ENCODE data around the gene MYO1B. TPM values are rescaled to one million over a fixed set of nuclear protein-coding genes. Genes with fewer than 3 reads are reported as not detected.

The MYO1B gene
- total RNA-seq, 1 donor from 2014 or later, result 43.7 TPM

DNA sequence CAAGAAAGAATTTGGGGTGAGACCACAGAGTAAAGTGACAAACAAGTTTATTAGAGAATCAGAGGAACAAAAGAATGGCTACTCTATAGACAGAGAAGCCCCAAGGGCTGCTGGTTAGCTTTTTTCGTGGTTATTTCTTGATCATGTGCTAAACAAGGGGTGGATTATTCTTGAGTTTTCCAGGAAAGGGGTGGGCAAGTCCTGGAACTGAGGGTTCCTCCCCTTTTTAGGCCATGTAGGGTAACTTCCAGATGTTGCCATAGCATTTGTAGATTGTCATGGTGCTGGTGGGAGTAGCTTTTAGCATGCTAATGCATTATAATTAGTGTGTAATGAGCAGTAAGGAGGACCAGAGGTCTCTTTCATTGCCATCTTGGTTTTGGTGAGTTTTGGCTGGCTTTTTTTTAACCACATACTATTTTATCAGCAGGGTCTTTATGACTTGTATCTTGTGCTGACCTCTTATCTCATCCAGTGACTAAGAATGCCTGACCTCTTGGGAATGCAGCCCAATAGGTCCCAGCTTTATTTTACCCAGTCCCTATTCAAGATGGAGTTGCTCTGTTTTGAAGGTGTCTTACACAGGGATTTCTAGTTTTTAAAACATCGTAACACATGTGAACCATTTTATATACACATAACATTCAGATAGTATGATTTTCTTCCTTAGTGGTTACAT lies 77.8 kb downstream of the MYO1B start:
- H3K4me3 ChIP-seq, result no peak overlapping the region
- TF ChIP-seq, protein P1, sequence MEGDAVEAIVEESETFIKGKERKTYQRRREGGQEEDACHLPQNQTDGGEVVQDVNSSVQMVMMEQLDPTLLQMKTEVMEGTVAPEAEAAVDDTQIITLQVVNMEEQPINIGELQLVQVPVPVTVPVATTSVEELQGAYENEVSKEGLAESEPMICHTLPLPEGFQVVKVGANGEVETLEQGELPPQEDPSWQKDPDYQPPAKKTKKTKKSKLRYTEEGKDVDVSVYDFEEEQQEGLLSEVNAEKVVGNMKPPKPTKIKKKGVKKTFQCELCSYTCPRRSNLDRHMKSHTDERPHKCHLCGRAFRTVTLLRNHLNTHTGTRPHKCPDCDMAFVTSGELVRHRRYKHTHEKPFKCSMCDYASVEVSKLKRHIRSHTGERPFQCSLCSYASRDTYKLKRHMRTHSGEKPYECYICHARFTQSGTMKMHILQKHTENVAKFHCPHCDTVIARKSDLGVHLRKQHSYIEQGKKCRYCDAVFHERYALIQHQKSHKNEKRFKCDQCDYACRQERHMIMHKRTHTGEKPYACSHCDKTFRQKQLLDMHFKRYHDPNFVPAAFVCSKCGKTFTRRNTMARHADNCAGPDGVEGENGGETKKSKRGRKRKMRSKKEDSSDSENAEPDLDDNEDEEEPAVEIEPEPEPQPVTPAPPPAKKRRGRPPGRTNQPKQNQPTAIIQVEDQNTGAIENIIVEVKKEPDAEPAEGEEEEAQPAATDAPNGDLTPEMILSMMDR (IDR thresholded peaks at IDR 0.05), result no peak
- TF ChIP-seq POLR2AphosphoS5 (IDR thresholded peaks at IDR 0.05; ENCODE audit: insufficient read depth in 1 of 2, low read depth in 1 of 2) (no peak), POLR2A (IDR thresholded peaks at IDR 0.05) (no peak)
- H3K9me3 ChIP-seq, result no peaks in the 10 kb centered on the region
- peaks cover 28% of the 10 kb centered on the region for H3K4me1 ChIP-seq
- DNase-seq (ENCODE audit: extremely low spot score in 2 of 2), result no peak
- H3K36me3 ChIP-seq, result no peaks in the 10 kb centered on the region
- H3K27ac ChIP-seq, result no peak overlapping the region
- intact Hi-C loops (cut with DNase I), result no loop called here
- no peaks in the 10 kb centered on the region for H3K27me3 ChIP-seq

DNA sequence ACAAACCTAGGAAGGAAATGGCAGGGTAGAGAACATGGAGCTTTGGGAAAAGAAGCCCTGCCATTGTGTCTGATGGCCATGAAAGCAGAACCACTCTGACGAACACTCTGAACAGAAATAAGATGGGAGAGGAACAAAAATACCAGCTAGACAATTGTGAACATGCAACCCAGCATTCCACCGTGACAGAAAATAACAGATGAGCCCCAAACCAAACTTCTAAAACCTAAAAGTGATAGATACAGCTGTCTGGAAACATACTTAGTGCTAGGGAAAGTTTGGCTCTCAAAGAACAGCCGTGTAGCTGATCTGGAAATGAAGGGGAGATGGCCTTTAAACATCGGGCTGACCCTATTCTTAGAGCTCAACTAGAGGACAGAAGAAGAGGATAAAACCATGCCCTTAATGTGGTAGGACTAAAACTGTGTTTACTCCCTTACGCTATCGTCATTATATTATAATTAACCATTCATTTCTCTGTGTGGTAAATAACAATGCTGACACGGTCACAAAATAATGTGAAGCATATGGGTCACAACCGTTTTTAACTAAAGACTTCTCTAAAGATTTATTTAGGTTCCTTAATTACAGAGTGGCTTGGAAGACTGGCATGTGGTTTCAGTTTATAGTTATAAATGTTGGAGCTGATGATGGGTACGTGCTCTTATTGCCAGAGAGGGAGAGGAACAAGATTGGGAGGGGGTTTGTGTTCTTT lies 80.6 kb downstream of the MYO1B start:
- peaks cover 11% of the 10 kb centered on the region for H3K4me1 ChIP-seq
- DNase-seq (ENCODE audit: extremely low spot score in 2 of 2), result no peak

DNA sequence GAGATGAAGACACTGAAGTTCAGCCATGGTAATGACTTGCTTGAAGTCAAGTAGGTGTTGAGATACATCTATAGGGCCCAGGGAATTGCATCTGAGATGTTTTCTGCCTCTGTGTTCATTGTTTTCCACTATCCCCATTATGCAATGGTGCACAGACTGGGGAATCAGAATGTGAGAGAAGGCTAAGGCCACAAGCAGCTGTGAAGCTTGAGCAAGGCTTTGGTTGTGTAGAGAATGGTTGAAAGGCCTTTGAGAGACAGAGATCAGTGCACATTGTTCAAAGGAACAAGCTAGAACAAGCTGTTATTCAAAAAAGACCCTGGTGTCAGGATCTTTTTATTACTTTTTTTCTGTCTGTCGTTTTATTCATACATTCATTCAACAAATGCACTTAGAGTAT lies 82.3 kb downstream of the MYO1B start:
- no peaks in the 10 kb centered on the region for H3K27me3 ChIP-seq
- intact Hi-C loops (cut with DNase I), result no loop called here
- H3K27ac ChIP-seq, result no peak overlapping the region
- no peak overlapping the region for H3K4me3 ChIP-seq
- H3K36me3 ChIP-seq, result peaks cover 0 to 9% of the 10 kb centered on the region in 2 donors
- no peak for DNase-seq (ENCODE audit: extremely low spot score in 2 of 2)
- H3K9me3 ChIP-seq, result no peaks in the 10 kb centered on the region
- TF ChIP-seq, protein P1 (IDR thresholded peaks at IDR 0.05), result no peak
- TF ChIP-seq POLR2A (IDR thresholded peaks at IDR 0.05) (no peak), POLR2AphosphoS5 (IDR thresholded peaks at IDR 0.05; ENCODE audit: insufficient read depth in 1 of 2, low read depth in 1 of 2) (no peak)
- H3K4me1 ChIP-seq, result no peaks in the 10 kb centered on the region

More for the DNA sequence above, 80.6 kb downstream of the MYO1B start:
- intact Hi-C loops (cut with DNase I), result no loop called here
- TF ChIP-seq, protein P1 (IDR thresholded peaks at IDR 0.05), result no peak
- no peak for TF ChIP-seq POLR2A (IDR thresholded peaks at IDR 0.05)
- TF ChIP-seq POLR2AphosphoS5 (IDR thresholded peaks at IDR 0.05; ENCODE audit: insufficient read depth in 1 of 2, low read depth in 1 of 2), result no peak
- Histone ChIP-seq H3K27ac (no peak overlapping the region), H3K36me3 (peaks cover 0 to 9% of the 10 kb centered on the region in 2 donors), H3K27me3 (no peaks in the 10 kb centered on the region), H3K9me3 (no peaks in the 10 kb centered on the region), H3K4me3 (no peak overlapping the region)

DNA sequence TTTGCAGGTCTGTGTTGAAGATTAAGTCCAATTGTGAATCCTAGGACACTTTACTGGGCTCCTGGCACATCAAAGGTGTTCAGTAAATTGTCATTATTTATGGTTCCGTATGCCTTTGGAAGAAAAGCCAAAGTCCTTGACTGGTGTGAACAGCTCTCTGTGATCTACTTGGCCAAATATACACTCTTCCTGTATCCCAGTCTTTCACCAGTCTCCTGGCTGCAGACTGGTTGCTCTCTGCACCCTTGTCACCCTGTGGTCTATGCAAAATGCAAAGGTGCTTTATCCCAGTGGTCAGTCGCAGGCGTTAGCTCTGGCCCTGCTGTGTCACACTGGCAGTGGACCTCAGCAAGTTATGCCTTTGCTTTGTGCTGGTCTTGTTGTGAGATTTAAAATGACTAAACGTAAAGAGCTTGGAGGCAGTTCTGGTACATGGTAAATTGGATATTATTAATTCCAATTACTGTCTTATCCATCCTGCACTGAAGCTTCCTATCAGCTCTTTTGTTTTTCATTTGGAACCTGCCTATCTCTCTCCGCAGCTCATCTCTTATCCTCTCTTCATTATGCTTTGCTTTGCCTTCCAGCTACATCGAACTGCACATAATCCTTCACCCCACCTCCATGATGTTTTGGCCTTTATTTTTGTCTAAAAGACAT lies 83.1 kb downstream of the MYO1B start:
- Histone ChIP-seq H3K4me3 (no peak overlapping the region), H3K27ac (no peak overlapping the region), H3K27me3 (no peaks in the 10 kb centered on the region), H3K36me3 (peaks cover 0 to 9% of the 10 kb centered on the region in 2 donors), H3K9me3 (no peaks in the 10 kb centered on the region), H3K4me1 (no peaks in the 10 kb centered on the region)
- TF ChIP-seq POLR2AphosphoS5 (IDR thresholded peaks at IDR 0.05; ENCODE audit: insufficient read depth in 1 of 2, low read depth in 1 of 2) (no peak), POLR2A (IDR thresholded peaks at IDR 0.05) (no peak)
- TF ChIP-seq, protein P1 (IDR thresholded peaks at IDR 0.05), result no peak
- intact Hi-C loops (cut with DNase I), result no loop called here
- no peak for DNase-seq (ENCODE audit: extremely low spot score in 2 of 2)

All from vagina (tissue), 2 donors.